Smooth muscle cell (in vitro differentiated cells): Measurements from ENCODE around the gene ZNF367. TPM values are rescaled to one million over a fixed set of nuclear protein-coding genes. Genes with fewer than 3 reads are reported as not detected.

Experiments
- DNase-seq: peaks from one replicate; lab custom pipeline; 2025; ENCODE audit not compliant: unreplicated experiment; lab: John Stamatoyannopoulos, UW
- H2AFZ ChIP-seq: fragments of 200-600 bp; sonication (generic); 2 replicates; pipeline ENCODE4 v1.6.0; 2016; ENCODE audit warnings: antibody characterized with exemption, low read depth, mild to moderate bottlenecking
- H3F3A ChIP-seq: fragments of 200-600 bp; sonication (generic); 2 replicates; pipeline ENCODE4 v1.6.0; 2017; ENCODE audit warnings: antibody characterized with exemption, low read depth
- H3K27ac ChIP-seq: fragments of 200-600 bp; sonication (generic); 2 replicates; pipeline ENCODE4 v1.5.1; 2016; ENCODE audit warnings: low read depth, mild to moderate bottlenecking
- H3K27me3 ChIP-seq: fragments of 200-600 bp; sonication (generic); 2 replicates; pipeline ENCODE4 v1.6.1; 2016; ENCODE audit warnings: low read depth, mild to moderate bottlenecking
- H3K36me3 ChIP-seq: fragments of 200-600 bp; sonication (generic); 2 replicates; pipeline ENCODE4 v1.5.1; 2016; ENCODE audit warnings: low read depth
- H3K4me1 ChIP-seq: fragments of 200-600 bp; sonication (generic); 2 replicates; pipeline ENCODE4 v1.5.1; 2016; ENCODE audit warnings: low read depth
- H3K4me2 ChIP-seq: fragments of 200-600 bp; sonication (generic); 2 replicates; pipeline ENCODE4 v1.6.0; 2016; ENCODE audit warnings: mild to moderate bottlenecking
- H3K4me3 ChIP-seq: fragments of 200-600 bp; sonication (generic); 2 replicates; pipeline ENCODE4 v1.5.1; 2016; ENCODE audit warnings: mild to moderate bottlenecking
- H3K79me2 ChIP-seq: fragments of 200-600 bp; sonication (generic); 2 replicates; pipeline ENCODE4 v1.6.0; 2016; ENCODE audit warnings: low read depth, mild to moderate bottlenecking
- H3K9ac ChIP-seq: fragments of 200-600 bp; sonication (generic); 2 replicates; pipeline ENCODE4 v1.6.0; 2016; ENCODE audit warnings: low read depth
- H3K9me3 ChIP-seq: fragments of 200-600 bp; sonication (generic); replicated peaks from 2 replicates; pipeline ENCODE4 v1.5.1; 2016; ENCODE audit warnings: low read depth
- H4K20me1 ChIP-seq: fragments of 200-600 bp; sonication (generic); 2 replicates; pipeline ENCODE4 v1.6.0; 2016; ENCODE audit warnings: low read depth
- CTCF ChIP-seq: fragments of 200-600 bp; sonication (generic); IDR thresholded peaks from 2 replicates; pipeline ENCODE4 v1.5.1; 2017; ENCODE audit warnings: borderline replicate concordance, mild to moderate bottlenecking, antibody characterized with exemption; ENCODE audit not compliant: insufficient read depth, poor library complexity, severe bottlenecking
- WGBS: methylation state at CpG from one replicate; pipeline ENCODE4 v1.1.7; 2016; ENCODE audit warnings: low lambda C conversion rate; 5-methylcytosine and 5-hydroxymethylcytosine counted together
- polyA plus RNA-seq: library from polyadenylated mRNA; unstranded; fragments of >200 nt; fragmentation: Nextera tagmentation; extraction: Ambion mirVana; gene quantifications from 2 replicates; pipeline ENCODE4 v1.2.1, GENCODE V29; 2016
- total RNA-seq: library from RNA; depleted of rRNA; stranded (reverse); fragments of >200 nt; gene quantifications from 2 replicates; pipeline ENCODE4 v1.2.3, GENCODE V29; 2014

The ZNF367 gene
- total and polyA plus RNA-seq, 2 experiments from 2014 or later, result 2.8 to 3.2 TPM

DNA sequence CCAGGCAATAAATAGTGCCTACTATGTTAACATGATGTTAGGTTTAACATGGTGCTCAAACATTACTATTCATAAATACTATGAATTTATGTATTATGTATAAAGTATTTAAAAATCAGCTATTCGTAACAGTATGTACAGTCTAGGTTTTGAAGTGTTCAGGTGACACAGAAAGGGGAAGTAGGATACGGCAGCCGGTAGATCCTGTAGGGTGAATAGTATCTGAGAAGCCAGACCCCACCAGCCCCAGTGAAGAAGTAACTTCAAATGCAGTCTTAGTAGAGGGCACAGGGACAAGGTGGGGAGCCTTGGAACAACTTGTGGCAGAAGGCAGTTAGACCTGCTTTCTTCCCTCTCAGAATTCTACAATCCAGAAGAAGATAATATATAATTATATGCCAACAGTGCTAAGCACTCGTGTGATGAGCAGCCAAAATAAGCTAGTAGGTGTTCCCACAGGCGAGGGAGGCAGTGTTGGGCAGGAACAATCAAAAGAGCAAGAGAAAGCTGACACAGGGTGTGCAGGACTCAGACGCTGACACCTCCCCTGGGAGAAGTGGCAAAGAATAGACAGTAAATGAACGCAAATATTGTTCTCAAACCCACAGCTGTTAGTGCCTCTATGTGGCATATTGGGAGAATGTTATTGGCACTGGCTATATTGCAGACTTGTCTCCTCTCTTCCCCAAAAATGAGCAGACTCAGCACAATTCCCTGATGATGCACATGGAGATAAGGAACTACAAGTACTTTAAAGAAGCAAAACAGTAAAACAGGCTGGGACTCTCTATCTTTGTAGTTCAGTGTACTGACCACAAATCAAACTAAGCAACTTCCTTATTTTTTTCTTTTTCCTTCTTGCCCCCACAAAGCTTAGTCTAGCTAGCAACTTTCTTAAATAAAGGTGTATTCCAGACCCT lies 4.6 kb downstream of the ZNF367 start:
- Histone ChIP-seq H3K79me2 (peaks cover 44% of the 10 kb centered on the region), H3K36me3 (no peaks in the 10 kb centered on the region), H3F3A (no peaks in the 10 kb centered on the region), H2AFZ (no peak overlapping the region), H4K20me1 (no peaks in the 10 kb centered on the region), H3K9me3 (no peaks in the 10 kb centered on the region), H3K4me3 (no peak overlapping the region), H3K9ac (no peak overlapping the region), H3K27ac (no peak overlapping the region), H3K27me3 (no peaks in the 10 kb centered on the region), H3K4me2 (no peak overlapping the region), H3K4me1 (peaks cover 6% of the 10 kb centered on the region)
- no peak for TF ChIP-seq CTCF
- WGBS, result 88% methylated on average over 7 of the region's 7 CpGs
- no peak for DNase-seq

DNA sequence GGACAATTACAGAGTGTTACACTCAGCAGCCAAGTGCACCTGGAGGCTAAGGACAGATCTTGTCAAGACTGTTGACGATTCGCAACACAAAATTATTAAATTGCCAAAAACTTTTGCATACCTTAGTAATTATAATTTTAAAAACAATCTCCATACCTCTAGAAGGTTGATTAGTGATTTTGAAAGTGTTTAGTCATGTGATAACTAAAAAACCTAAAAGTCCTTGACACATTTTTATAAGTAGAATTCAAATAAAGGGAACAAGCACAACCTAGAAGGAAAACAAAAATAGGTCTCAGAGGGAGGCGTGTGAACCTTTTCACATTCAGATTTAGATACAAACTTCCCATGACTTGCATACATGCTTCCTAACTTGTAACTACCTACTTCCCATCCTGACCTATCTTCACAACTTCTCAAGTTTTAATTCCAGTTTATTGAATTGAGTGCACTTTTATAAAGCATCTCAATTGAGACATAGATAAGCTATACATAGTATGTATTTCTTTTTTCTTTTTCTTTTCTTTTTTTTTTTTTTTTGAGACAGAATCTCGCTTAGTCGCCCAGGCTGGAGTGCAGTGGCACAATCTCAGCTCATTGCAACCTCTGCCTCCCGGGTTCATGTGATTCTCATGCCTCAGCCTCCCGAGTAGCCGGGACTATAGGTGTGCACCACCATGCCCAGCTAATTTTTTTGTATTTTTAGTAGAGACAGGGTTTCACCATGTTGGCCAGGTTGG lies 5.8 kb downstream of the ZNF367 start:
- no peak overlapping the region for H3K27ac ChIP-seq
- H3K27me3 ChIP-seq, result no peaks in the 10 kb centered on the region
- no peaks in the 10 kb centered on the region for H3K36me3 ChIP-seq
- H4K20me1 ChIP-seq, result no peaks in the 10 kb centered on the region
- H3K79me2 ChIP-seq, result peaks cover 48% of the 10 kb centered on the region
- no peak overlapping the region for H2AFZ ChIP-seq
- no peaks in the 10 kb centered on the region for H3K9me3 ChIP-seq
- H3K4me3 ChIP-seq, result no peak overlapping the region
- no peak overlapping the region for H3K9ac ChIP-seq
- no peak for DNase-seq
- TF ChIP-seq CTCF, result no peak
- no peaks in the 10 kb centered on the region for H3F3A ChIP-seq
- peaks cover 6% of the 10 kb centered on the region for H3K4me1 ChIP-seq
- no peak overlapping the region for H3K4me2 ChIP-seq
- 93% methylated on average over 8 of the region's 8 CpGs for WGBS

- Histone ChIP-seq H3K27me3 (no peaks in the 10 kb centered on the region), H3K79me2 (peaks cover 47% of the 10 kb centered on the region), H4K20me1 (no peaks in the 10 kb centered on the region), H3K4me3 (no peak overlapping the region), H2AFZ (no peak overlapping the region), H3K9me3 (no peaks in the 10 kb centered on the region), H3K36me3 (no peaks in the 10 kb centered on the region), H3K4me2 (no peak overlapping the region), H3K4me1 (peaks cover 2% of the 10 kb centered on the region), H3K27ac (no peak overlapping the region), H3F3A (no peaks in the 10 kb centered on the region), H3K9ac (no peak overlapping the region)
- no peak for DNase-seq
- TF ChIP-seq CTCF, result no peak
- 96% methylated on average over 5 of the region's 5 CpGs for WGBS
These were observed 6.9 kb downstream of the ZNF367 start for GRCh38 chr9:96411129-96411838.
